ENCODE results near the gene NEU4.
"Not testable (repeated sequence)": the region's sequence is repeated elsewhere in the genome, so short reads cannot be mapped to it uniquely, and the experiment has no call there.

The NEU4 gene

GRCh38 chr2:241775223-241776177, 33.5 kb upstream of the NEU4 start:
- DNase-seq: peak; percentile 47

GRCh38 chr2:241776336-241777169, 32.4 kb upstream of the NEU4 start, which contains the start of gene GAL3ST2:
Gene GAL3ST2, plus strand, starts transcription at chr2:241776822. Its CDS starts 134 bp downstream, at chr2:241776956.
- DNase-seq: peak; percentile 40

- peak; percentile 39 for DNase-seq
These were observed 31.8 kb upstream of the NEU4 start for GRCh38 chr2:241777170-241777685.

- DNase-seq: peak; percentile 43
These were observed 31.0 kb upstream of the NEU4 start for GRCh38 chr2:241777686-241778627.

- DNase-seq: no peak
These were observed 27.9 kb upstream of the NEU4 start for GRCh38 chr2:241780939-241781569.

GRCh38 chr2:241782053-241782452, 26.9 kb upstream of the NEU4 start:
- DNase-seq: not testable (repeated sequence)

GRCh38 chr2:241788135-241788534, 20.9 kb upstream of the NEU4 start:
- DNase-seq: no peak

GRCh38 chr2:241788572-241788971, 20.4 kb upstream of the NEU4 start:
- peak; percentile 59 for DNase-seq

- DNase-seq: not testable (repeated sequence)
These were observed 17.6 kb upstream of the NEU4 start for GRCh38 chr2:241791385-241791784.

GRCh38 chr2:241793385-241793784, 15.6 kb upstream of the NEU4 start:
- DNase-seq: no peak

- no peak for DNase-seq
These were observed 14.7 kb upstream of the NEU4 start for GRCh38 chr2:241794250-241794823.

- DNase-seq: no peak
These were observed 13.7 kb upstream of the NEU4 start for GRCh38 chr2:241795021-241795999.

GRCh38 chr2:241796209-241796608, 12.8 kb upstream of the NEU4 start:
- DNase-seq: no peak

- DNase-seq: no peak
These were observed 12.3 kb upstream of the NEU4 start for GRCh38 chr2:241796610-241797138.

GRCh38 chr2:241797441-241798080, 11.4 kb upstream of the NEU4 start:
- no peak for DNase-seq

- DNase-seq: no peak
These were observed 10.8 kb upstream of the NEU4 start for GRCh38 chr2:241798081-241798630.

GRCh38 chr2:241798631-241799521, 10.1 kb upstream of the NEU4 start:
- DNase-seq: no peak

Measured in activated CD8-positive, alpha-beta memory T cell treated with anti-CD3 and anti-CD28 coated beads, Interleukin-2, amount 50 U/mL, for 48 hours (primary cell).